AG09309 (cell line): Measurements from ENCODE around the gene LRTM2.

Source experiments
- DNase-seq: peaks from one replicate; pipeline ENCODE4 v3.0.0-alpha.2; 2010; ENCODE audit warnings: low read depth
- H3K4me3 ChIP-seq: 2 replicates; pipeline ENCODE4 v1.5.1; 2011; ENCODE audit warnings: mild to moderate bottlenecking, low read depth, low read length, moderate library complexity; ENCODE audit not compliant: control insufficient read depth
- TF ChIP-seq, protein P1 (sequence below): IDR thresholded peaks from 2 replicates; pipeline ENCODE4 v1.5.1; 2011; ENCODE audit warnings: mild to moderate bottlenecking, low read depth, low read length, inconsistent platforms; ENCODE audit not compliant: insufficient read depth, control insufficient read depth; ENCODE audit errors: missing control alignments

LRTM2 gene

DNA sequence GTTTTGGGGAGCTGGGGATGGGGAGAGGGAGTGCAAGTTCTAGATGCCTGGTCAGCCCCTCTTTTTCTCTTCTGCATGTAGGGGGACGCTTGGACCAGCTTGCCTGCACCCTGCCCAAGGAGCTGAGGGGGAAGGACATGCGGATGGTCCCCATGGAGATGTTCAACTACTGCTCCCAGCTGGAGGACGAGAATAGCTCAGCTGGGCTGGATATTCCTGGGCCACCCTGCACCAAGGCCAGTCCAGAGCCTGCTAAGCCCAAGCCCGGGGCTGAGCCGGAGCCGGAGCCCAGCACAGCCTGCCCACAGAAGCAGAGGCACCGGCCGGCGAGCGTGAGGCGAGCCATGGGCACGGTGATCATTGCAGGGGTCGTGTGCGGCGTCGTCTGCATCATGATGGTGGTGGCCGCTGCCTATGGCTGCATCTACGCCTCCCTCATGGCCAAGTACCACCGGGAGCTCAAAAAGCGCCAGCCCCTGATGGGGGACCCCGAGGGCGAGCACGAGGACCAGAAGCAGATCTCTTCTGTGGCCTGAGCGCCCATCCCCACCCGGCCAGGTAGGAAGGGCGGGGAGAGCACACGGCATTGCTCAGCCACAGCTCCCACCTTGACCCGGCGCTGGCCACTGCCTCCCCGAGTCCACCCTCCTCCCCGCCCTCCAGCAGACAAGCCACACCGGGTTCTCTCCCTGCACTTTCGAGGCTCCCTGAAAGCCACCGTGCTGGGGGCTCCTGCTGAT lies 14.0 kb downstream of the LRTM2 start:
- no peak overlapping the region for H3K4me3 ChIP-seq
- DNase-seq, result no peak
- TF ChIP-seq, protein P1, sequence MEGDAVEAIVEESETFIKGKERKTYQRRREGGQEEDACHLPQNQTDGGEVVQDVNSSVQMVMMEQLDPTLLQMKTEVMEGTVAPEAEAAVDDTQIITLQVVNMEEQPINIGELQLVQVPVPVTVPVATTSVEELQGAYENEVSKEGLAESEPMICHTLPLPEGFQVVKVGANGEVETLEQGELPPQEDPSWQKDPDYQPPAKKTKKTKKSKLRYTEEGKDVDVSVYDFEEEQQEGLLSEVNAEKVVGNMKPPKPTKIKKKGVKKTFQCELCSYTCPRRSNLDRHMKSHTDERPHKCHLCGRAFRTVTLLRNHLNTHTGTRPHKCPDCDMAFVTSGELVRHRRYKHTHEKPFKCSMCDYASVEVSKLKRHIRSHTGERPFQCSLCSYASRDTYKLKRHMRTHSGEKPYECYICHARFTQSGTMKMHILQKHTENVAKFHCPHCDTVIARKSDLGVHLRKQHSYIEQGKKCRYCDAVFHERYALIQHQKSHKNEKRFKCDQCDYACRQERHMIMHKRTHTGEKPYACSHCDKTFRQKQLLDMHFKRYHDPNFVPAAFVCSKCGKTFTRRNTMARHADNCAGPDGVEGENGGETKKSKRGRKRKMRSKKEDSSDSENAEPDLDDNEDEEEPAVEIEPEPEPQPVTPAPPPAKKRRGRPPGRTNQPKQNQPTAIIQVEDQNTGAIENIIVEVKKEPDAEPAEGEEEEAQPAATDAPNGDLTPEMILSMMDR, result no peak

DNA sequence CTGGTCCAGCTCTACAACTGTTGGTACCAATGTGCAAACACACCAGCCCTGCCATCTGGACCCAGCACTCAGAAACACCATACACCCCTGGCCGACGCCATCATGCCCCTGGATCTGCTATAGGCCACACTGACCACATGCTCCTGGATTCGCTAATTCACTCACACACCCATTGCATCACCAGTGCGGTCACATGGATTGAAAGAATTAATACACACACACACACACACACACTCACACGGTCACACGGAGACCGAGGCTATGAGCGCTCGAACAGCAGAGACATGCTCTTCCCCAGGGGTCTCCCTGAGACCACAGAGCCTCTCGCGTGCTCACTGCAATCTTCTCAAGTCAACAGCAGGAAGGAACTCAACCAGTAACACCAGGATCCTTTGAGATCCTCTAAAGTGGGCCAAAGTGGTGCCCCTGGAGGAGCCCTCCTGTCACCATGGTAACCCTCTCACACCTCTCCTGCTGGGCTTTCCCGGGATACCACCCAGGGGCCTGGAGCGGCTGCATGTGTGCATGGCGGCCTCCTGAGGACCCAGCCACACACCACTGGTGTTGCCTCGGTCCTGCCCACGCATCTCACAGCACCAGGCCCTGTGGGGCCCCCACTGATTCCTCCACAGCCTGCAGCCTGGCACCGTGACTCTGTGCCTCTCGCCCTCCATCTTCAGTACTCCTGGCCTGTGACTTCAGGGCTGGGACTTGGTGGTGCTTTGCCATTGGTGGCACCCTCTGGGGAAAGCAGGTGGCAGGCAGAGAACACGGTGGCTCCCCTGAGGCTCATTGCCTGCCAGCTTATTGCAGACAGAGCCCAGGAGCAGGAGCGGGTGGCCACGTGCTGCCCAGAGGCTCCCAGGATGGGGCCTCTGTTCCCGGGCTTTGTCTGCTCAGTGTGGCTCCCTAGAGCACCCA lies 15.1 kb downstream of the LRTM2 start:
- DNase-seq, result no peak
- TF ChIP-seq, protein P1, result no peak
- no peak overlapping the region for H3K4me3 ChIP-seq

DNA sequence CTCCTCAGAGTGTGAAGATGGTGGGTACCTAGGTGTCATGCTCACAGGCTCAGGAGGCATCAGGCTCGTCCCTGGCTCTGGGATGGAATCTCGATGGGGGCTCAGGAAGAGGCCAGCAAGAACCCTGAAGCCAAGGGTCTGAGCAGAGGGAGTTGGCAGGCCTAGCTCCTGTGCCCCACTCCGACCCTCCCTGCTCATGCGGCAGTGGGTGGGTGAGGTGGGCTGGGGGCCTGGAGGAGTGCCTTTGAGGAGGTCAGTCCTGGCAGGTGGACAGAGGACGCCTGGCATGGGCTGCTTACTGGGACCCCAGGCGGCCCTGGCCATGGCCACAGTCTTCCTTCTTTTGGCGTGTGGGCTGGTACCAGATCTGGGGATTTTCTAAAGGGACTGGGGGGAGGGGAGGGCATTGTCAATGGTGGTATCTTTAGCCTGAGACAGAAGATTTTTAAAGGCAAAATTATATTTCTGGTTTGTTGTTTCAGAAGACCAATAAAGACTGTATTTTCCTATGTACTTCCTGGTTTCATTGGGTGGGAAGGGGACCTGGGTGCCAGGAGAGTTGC lies 16.0 kb downstream of the LRTM2 start:
- TF ChIP-seq, protein P1, result no peak
- DNase-seq, result no peak

DNA sequence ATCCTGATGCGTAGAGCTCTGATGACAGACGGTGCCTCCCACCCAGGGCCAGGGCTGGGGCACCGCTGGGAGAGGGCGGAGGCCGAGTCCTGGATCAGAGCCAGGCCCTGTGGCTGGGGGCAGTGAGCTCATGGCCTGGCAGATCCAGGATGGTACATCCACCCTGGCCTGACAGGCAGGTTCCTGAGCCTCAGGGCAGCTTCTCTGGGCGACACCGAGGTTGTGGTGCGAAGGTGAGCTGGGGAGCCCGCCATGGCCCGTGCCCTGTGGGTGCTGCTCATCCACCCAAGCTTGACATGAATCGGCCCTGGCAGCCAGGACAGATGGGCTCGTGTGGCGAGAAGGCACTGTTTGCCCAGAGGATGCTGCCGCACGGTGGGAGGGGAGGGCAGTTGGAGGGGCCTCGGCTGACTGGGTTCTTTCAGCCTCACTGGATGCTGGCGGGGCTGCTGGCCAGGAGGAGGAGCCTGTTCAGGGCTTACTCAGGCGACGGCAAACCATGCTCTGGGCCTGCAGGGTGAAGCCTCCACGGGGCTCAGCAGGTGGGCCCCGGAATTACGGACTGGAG lies 16.6 kb downstream of the LRTM2 start:
- no peak overlapping the region for H3K4me3 ChIP-seq
- DNase-seq, result no peak
- TF ChIP-seq, protein P1, result no peak

More for the DNA sequence above, 16.0 kb downstream of the LRTM2 start:
- H3K4me3 ChIP-seq, result no peak overlapping the region

DNA sequence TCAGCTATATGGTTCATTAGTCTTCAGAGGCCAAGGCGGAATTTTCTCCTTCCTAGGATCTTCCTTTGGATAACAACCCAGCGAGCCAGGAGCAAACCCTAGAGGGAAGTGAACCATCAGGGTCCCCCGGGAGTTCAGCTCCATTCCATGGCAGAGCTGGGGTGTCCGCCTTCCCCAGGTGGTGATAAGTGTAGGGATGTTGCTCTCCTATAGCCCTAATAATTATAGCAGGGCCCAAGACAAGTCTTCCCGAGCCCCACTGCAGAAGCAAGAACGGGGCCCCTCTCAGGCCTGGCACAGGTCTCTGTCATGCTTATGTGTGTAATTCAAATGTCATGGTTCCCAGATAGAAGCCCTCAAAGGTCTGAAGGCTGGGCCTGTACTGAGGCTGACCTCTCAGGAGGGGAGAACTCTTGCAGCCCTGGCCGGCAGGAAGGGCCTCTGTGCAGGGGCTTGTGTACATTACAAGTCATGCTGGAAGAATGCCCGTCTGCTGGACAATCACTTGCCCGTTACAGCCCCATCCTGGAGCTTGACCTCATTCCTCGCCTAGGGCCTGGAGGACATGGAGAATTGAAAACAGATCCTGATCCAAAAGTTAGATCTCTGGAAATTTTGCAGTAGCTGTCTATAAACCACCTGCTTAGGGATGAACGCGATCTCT lies 17.3 kb downstream of the LRTM2 start:
- no peak for DNase-seq
- TF ChIP-seq, protein P1, result no peak
- no peak overlapping the region for H3K4me3 ChIP-seq
